SK-MEL-5 (cell line): ENCODE data around the gene INPP5D. TPM values are rescaled to one million over a fixed set of nuclear protein-coding genes. Genes with fewer than 3 reads are reported as not detected.

Experiments
- DNase-seq: peaks from one replicate; pipeline ENCODE4 v3.0.0-alpha.2; 2016; ENCODE audit warnings: low read depth, low spot score
- in situ Hi-C: cut with HindIII; loops from 2 replicates; pipeline ENCODE4 v1.10.0; 2016; ENCODE audit warnings: low sequenced_read_pairs, high pct_unique_total_duplicates, low pct_unique_long_range_greater_than_20kb
- total RNA-seq: library from RNA; depleted of rRNA; stranded (reverse); fragments of >200 nt; shearing (Covaris generic); gene quantifications from 2 replicates; pipeline ENCODE4 v1.2.3, GENCODE V29; 2014

The INPP5D gene
- total RNA-seq, 1 experiment from 2014 or later, result 0.50 TPM

DNA sequence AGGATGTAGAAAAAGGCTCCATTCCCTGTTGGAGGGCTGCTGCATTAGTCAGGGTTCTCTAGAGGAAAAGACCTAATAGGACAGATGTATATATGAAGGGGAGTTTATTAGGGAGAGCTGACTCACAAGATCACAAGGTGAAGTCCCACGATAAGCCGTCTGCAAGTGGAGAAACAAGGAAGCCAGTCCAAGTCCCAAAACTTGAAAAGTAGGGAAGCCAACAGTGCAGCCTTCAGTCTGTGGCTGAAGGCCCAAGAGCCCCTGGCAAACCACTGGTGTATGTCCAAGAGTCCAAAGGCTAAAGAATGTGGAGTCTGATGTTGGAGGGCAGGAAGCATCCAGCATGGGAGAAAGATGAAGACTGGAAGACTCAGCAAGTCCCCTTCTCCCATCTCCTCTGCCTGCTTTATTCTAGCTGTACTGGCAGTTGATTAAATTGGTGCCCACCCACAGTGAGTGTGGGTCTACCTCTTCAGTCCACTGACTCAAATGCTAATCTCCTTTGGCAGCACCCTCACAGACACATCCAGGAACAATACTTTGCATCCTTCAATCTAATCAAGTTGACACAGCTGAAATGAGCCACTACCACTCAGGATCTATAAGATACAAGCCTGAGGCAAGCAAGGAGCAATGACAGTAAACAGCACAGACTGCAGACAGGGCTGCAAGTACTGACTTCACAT, 161.4 kb downstream of the INPP5D start:
- in situ Hi-C loops, result no loop called here
- DNase-seq, result no peak

DNA sequence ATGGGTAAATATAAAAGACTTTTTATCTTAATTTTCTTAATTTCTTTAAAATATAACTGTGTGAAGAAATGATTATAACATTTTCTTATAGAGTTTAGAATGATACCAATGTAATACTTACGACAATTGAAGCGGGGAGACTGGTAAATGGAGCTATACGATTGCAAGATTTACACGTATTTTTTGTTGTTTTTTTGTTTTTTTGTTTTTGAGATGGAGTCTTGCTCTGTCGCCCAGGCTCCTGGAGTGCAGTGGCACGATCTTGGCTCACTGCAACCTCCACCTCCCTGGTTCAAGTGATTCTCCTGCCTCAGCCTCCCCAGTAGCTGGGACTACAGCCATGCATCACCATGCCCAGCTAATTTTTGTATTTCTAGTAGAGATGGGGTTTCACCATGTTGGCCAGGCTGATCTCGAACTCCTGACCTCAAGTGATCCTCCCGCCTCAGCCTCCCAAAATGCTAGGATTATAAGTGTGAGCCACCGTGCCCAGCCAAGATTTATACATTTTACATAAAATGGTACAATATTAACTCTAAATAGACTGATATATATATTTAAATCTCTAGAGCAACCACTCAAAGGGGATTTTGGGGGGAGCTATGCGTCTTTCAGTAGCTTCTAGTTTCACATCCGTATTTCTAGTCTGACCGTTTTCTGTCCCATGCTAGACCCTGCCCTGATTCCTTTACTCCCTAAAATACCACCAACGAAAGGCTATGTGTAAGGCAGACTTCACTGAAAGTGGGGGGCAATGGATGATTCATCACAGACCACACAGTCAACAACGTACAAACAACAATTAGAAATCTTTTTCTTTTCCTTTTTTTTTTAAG, 163.1 kb downstream of the INPP5D start:
- DNase-seq, result no peak
- in situ Hi-C loops, result no loop called here

DNA sequence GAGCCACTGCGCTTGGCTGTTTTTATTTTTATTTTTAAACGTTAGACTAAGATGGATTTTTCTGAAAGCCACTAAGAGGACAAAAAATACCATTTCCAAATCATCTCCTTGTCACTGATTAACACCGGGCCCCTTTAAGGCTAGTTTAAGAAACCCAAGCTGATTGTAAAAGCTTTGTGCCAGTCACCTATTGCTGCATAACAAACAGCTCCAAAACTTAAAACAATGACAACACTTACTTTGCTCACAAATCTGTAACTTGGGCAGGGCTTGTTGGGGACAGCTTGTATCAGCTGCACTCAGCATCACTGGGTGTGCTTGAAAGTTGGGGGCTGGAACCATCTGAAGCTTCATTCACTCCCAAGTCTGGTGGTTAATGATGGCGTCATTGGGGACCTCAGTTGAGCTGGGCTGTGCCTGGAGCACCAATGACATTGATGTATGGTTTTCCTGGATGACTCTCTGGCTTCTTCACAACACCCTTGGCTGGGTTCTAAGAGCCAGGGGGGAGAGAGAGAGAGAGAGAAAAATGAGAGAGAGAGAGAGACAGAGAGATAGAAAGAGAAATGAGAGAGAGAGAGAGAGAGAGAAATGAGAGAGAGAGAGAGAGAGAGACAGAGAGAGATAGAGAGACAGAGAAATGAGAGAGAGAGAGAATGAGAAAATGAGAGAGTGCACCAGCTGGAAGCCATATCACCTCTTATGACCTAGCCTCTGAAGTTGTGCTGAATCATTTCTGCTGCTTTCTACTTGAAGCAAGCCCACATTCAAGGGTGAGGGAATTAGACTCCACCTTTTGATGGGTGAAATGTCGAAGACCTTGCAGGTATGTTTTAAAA, 165.3 kb downstream of the INPP5D start:
- in situ Hi-C loops, result no loop called here
- DNase-seq, result no peak

- in situ Hi-C loops, result no loop called here
- no peak for DNase-seq
These were observed 166.4 kb downstream of the INPP5D start for GRCh38 chr2:233226511-233227031.

- in situ Hi-C loops, result no loop called here
- no peak for DNase-seq
These were observed 167.3 kb downstream of the INPP5D start for GRCh38 chr2:233227346-233227978.

DNA sequence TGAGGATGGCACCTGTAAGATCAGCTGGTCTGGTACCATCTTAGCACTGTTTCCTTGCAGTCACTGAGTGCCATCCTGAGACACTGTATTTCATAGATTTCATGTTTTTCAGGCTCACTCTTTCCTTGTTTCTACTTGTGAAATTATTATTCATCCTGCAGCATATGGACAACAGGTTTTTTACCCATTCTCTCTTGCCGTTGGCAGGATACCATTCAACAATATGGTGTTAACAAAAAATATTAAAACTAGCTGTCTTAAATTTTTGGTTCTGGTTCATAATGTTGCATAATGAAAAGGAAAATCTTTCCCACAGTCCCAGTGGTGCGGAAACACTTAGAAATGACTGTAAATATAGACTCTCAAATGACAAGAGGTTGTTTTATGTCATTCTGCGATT, 168.2 kb downstream of the INPP5D start:
- no peak for DNase-seq
- in situ Hi-C loops, result no loop called here

DNA sequence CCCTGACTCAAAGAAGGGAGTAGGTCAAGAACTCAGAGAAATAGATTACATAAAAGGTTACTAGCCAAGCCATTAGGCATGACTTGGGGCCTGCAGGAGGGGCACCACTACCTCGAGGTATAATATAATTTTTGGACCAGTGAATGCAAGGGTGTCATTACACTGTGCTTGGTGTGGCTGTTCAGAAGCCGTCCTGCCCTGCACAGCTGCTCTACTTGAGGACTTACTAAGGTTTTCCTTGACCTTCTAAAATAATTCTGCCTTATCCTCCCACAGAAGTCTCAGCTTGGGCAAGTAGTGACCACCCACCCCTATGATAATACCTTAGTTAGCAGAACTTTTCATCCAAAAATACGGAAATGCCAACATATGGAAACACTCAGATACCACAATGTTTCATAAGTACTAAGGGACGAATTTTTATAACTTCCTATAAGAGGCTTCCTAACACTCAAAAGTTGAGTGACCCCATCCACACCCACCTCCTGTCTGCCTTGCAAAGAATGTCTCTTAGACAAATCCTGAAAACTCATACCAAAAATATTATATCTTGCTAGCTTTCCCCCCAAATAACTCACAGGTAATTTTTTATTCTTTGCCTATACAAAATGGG, 173.6 kb downstream of the INPP5D start:
- in situ Hi-C loops, result no loop called here
- DNase-seq, result no peak

GRCh38 chr2:233234264-233234663, 174.1 kb downstream of the INPP5D start:
- in situ Hi-C loops, result no loop called here
- DNase-seq, result no peak

- DNase-seq, result no peak
- in situ Hi-C loops, result no loop called here
These were observed 174.9 kb downstream of the INPP5D start for GRCh38 chr2:233234996-233235395.

- DNase-seq, result no peak
- in situ Hi-C loops, result no loop called here
These were observed 175.8 kb downstream of the INPP5D start for GRCh38 chr2:233235977-233236376.

GRCh38 chr2:233236820-233237589, 176.9 kb downstream of the INPP5D start:
- no peak for DNase-seq
- in situ Hi-C loops, result no loop called here

GRCh38 chr2:233240897-233241296, 180.8 kb downstream of the INPP5D start:
- no peak for DNase-seq
- in situ Hi-C loops, result no loop called here

DNA sequence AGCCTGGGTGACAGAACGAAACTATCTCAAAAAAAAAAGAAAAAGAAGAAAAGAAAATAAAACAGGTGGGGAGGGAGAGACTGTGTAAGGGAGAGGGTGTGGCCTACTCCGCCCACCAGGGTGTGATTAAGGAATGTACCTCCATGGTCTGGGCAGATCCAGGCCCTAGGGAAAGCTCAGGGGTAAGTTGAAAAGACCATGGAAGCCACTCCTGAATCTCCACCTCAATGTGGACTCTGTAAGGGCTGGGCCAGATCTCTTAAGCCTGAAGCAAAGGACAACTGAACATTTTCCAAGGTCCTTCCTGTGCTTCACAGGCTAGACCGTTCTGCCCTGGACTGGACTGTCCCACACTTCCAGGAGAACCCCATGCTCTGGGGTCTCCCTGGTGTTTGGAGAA, 181.7 kb downstream of the INPP5D start:
- in situ Hi-C loops, result no loop called here
- no peak for DNase-seq

- in situ Hi-C loops, result no loop called here
These were observed 182.2 kb downstream of the INPP5D start for GRCh38 chr2:233242231-233242927.

DNA sequence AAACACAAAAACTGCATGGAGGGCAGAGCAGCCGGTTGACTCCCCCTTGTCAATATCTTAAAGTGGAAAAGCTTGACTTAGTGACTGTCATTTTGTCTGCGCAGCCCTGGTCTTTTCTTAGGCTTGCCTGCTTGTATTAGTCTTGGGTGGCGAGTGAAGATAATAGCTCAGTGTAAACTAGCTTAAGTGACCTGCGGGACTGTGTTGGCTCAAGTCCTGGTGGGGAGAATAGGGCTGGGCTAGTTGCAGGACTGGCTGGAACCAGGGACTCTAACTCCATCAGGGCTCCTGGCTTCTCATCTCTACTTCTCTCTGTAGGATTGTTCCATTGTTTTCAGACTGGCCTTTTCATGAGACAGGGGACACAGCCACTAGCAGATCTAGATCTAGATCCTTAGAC, 183.2 kb downstream of the INPP5D start:
- DNase-seq, result no peak
- in situ Hi-C loops, result no loop called here

More at GRCh38 chr2:233242231-233242927, 182.2 kb downstream of the INPP5D start:
- DNase-seq, result no peak

- DNase-seq, result no peak
- in situ Hi-C loops, result no loop called here
These were observed 184.7 kb downstream of the INPP5D start for GRCh38 chr2:233244818-233245217.
